ENCODE results near the gene PRKCA.
"Not testable (repeated sequence)": the region's sequence is repeated elsewhere in the genome, so short reads cannot be mapped to it uniquely, and the experiment has no call there.

Gene PRKCA

GRCh38 chr17:66326476-66327047 lies 24.1 kb downstream of the PRKCA start:
- no peak for DNase-seq (ENCODE audit: low spot score)

- no peak for DNase-seq (ENCODE audit: low spot score)
These were observed 28.2 kb downstream of the PRKCA start for GRCh38 chr17:66330646-66331037.

GRCh38 chr17:66331038-66331816 lies 28.8 kb downstream of the PRKCA start:
- DNase-seq (ENCODE audit: low spot score) = no peak

- DNase-seq (ENCODE audit: low spot score) = no peak
These were observed 33.4 kb downstream of the PRKCA start for GRCh38 chr17:66335797-66336196.

- DNase-seq (ENCODE audit: low spot score) = no peak
These were observed 34.9 kb downstream of the PRKCA start for GRCh38 chr17:66337268-66337667.

- no peak for DNase-seq (ENCODE audit: low spot score)
These were observed 35.6 kb downstream of the PRKCA start for GRCh38 chr17:66337866-66338485.

- DNase-seq (ENCODE audit: low spot score) = no peak
These were observed 36.5 kb downstream of the PRKCA start for GRCh38 chr17:66338937-66339336.

GRCh38 chr17:66339561-66339960 lies 37.1 kb downstream of the PRKCA start:
- DNase-seq (ENCODE audit: low spot score) = no peak

- no peak for DNase-seq (ENCODE audit: low spot score)
These were observed 38.3 kb downstream of the PRKCA start for GRCh38 chr17:66340720-66341119.

GRCh38 chr17:66341462-66341861 lies 39.0 kb downstream of the PRKCA start:
- no peak for DNase-seq (ENCODE audit: low spot score)

- DNase-seq (ENCODE audit: low spot score) = not testable (repeated sequence)
These were observed 39.9 kb downstream of the PRKCA start for GRCh38 chr17:66342263-66342662.

GRCh38 chr17:66343531-66344078 lies 41.2 kb downstream of the PRKCA start:
- DNase-seq (ENCODE audit: low spot score) = no peak

- DNase-seq (ENCODE audit: low spot score) = no peak
These were observed 42.1 kb downstream of the PRKCA start for GRCh38 chr17:66344473-66344872.

GRCh38 chr17:66345264-66345663 lies 42.9 kb downstream of the PRKCA start:
- DNase-seq (ENCODE audit: low spot score) = no peak

GRCh38 chr17:66345949-66346638 lies 43.7 kb downstream of the PRKCA start:
- not testable (repeated sequence) for DNase-seq (ENCODE audit: low spot score)

- no peak for DNase-seq (ENCODE audit: low spot score)
These were observed 45.5 kb downstream of the PRKCA start for GRCh38 chr17:66347661-66348514.

GRCh38 chr17:66348584-66349165 lies 46.3 kb downstream of the PRKCA start:
- DNase-seq (ENCODE audit: low spot score) = no peak

- DNase-seq (ENCODE audit: low spot score) = no peak
These were observed 47.3 kb downstream of the PRKCA start for GRCh38 chr17:66349521-66350254.

GRCh38 chr17:66350576-66350975 lies 48.2 kb downstream of the PRKCA start:
- not testable (repeated sequence) for DNase-seq (ENCODE audit: low spot score)

GRCh38 chr17:66351033-66351432 lies 48.6 kb downstream of the PRKCA start:
- DNase-seq (ENCODE audit: low spot score) = no peak
